ENCODE measurements around the gene TBC1D8B.

Gene TBC1D8B

GRCh38 chrX:106902684-106903083 lies 100.2 kb downstream of the TBC1D8B start:
- no peak overlapping the region for H2AFZ ChIP-seq (ENCODE audit: low read depth)
- H3K4me1 ChIP-seq (ENCODE audit: low read depth, poor library complexity, severe bottlenecking): no peaks in the 10 kb centered on the region
- H4K20me1 ChIP-seq (ENCODE audit: insufficient read depth): no peaks in the 10 kb centered on the region
- no peak overlapping the region for H3K27ac ChIP-seq
- no peak overlapping the region for H3K9ac ChIP-seq
- H3K79me2 ChIP-seq (ENCODE audit: insufficient read depth, low read depth): no peaks in the 10 kb centered on the region
- TF ChIP-seq CTCF (conservative IDR thresholded peaks at IDR 0.05; ENCODE audit: low read depth, low read length): no peak
- no peaks in the 10 kb centered on the region for H3K27me3 ChIP-seq (ENCODE audit: insufficient read depth, low read depth)
- H3K4me3 ChIP-seq (IDR thresholded peaks at IDR 0.05; ENCODE audit: insufficient read depth, low read depth, low read length): no peak overlapping the region
- no peak overlapping the region for H3K4me2 ChIP-seq
- H3K36me3 ChIP-seq (ENCODE audit: insufficient read depth): no peaks in the 10 kb centered on the region

- H3K4me1 ChIP-seq (ENCODE audit: low read depth, poor library complexity, severe bottlenecking): no peaks in the 10 kb centered on the region
- H3K4me3 ChIP-seq (IDR thresholded peaks at IDR 0.05; ENCODE audit: insufficient read depth, low read depth, low read length): no peak within 1 kb of the TSS
- no peaks in the 10 kb centered on the region for H3K27me3 ChIP-seq (ENCODE audit: insufficient read depth, low read depth)
- no peaks in the 10 kb centered on the region for H3K79me2 ChIP-seq (ENCODE audit: insufficient read depth, low read depth)
- no peak within 1 kb of the TSS for H2AFZ ChIP-seq (ENCODE audit: low read depth)
- TF ChIP-seq CTCF (conservative IDR thresholded peaks at IDR 0.05; ENCODE audit: low read depth, low read length): no peak
- no peak within 1 kb of the TSS for H3K9ac ChIP-seq
- H3K36me3 ChIP-seq (ENCODE audit: insufficient read depth): no peaks in the 10 kb centered on the region
- no peaks in the 10 kb centered on the region for H4K20me1 ChIP-seq (ENCODE audit: insufficient read depth)
- no peak within 1 kb of the TSS for H3K4me2 ChIP-seq
- H3K27ac ChIP-seq: no peak within 1 kb of the TSS
Observed at GRCh38 chrX:106903291-106903824, 100.9 kb downstream of the TBC1D8B start, which contains the start of gene RIPPLY1. Gene RIPPLY1, minus strand, starts transcription at chrX:106903341. Its CDS starts 54 bp downstream, at chrX:106903287.

- no peak overlapping the region for H3K9ac ChIP-seq
- H3K27ac ChIP-seq: no peak overlapping the region
- H2AFZ ChIP-seq (ENCODE audit: low read depth): no peak overlapping the region
- TF ChIP-seq CTCF (conservative IDR thresholded peaks at IDR 0.05; ENCODE audit: low read depth, low read length): no peak
- H3K36me3 ChIP-seq (ENCODE audit: insufficient read depth): no peaks in the 10 kb centered on the region
- no peaks in the 10 kb centered on the region for H3K79me2 ChIP-seq (ENCODE audit: insufficient read depth, low read depth)
- no peaks in the 10 kb centered on the region for H3K27me3 ChIP-seq (ENCODE audit: insufficient read depth, low read depth)
- H4K20me1 ChIP-seq (ENCODE audit: insufficient read depth): no peaks in the 10 kb centered on the region
- no peak overlapping the region for H3K4me3 ChIP-seq (IDR thresholded peaks at IDR 0.05; ENCODE audit: insufficient read depth, low read depth, low read length)
- no peaks in the 10 kb centered on the region for H3K4me1 ChIP-seq (ENCODE audit: low read depth, poor library complexity, severe bottlenecking)
- no peak overlapping the region for H3K4me2 ChIP-seq
Observed at GRCh38 chrX:106903856-106904528, 101.5 kb downstream of the TBC1D8B start.

- H3K4me3 ChIP-seq (IDR thresholded peaks at IDR 0.05; ENCODE audit: insufficient read depth, low read depth, low read length): no peak overlapping the region
- H3K27me3 ChIP-seq (ENCODE audit: insufficient read depth, low read depth): no peaks in the 10 kb centered on the region
- H3K79me2 ChIP-seq (ENCODE audit: insufficient read depth, low read depth): no peaks in the 10 kb centered on the region
- no peaks in the 10 kb centered on the region for H3K36me3 ChIP-seq (ENCODE audit: insufficient read depth)
- H2AFZ ChIP-seq (ENCODE audit: low read depth): no peak overlapping the region
- no peak overlapping the region for H3K27ac ChIP-seq
- H3K4me2 ChIP-seq: no peak overlapping the region
- H3K4me1 ChIP-seq (ENCODE audit: low read depth, poor library complexity, severe bottlenecking): no peaks in the 10 kb centered on the region
- no peaks in the 10 kb centered on the region for H4K20me1 ChIP-seq (ENCODE audit: insufficient read depth)
- no peak overlapping the region for H3K9ac ChIP-seq
- no peak for TF ChIP-seq CTCF (conservative IDR thresholded peaks at IDR 0.05; ENCODE audit: low read depth, low read length)
Observed at GRCh38 chrX:106905064-106905708, 102.7 kb downstream of the TBC1D8B start.

Data from KMS-11 (cell line).